SK-N-MC (cell line): ENCODE results near the gene SPAG7.

Experiments
- EZH2 ChIP-seq: fragments of 200-600 bp; sonication (generic); IDR thresholded peaks from one replicate; pipeline ENCODE4 v1.6.1; 2017; ENCODE audit warnings: antibody characterized with exemption
- POLR2AphosphoS5 ChIP-seq: IDR thresholded peaks from 2 replicates; pipeline ENCODE4 v1.6.1; 2012; ENCODE audit warnings: mild to moderate bottlenecking, low read depth, low read length, borderline replicate concordance

GRCh38 chr17:5003214-5003867 is 35.7 kb upstream of the SPAG7 start:
- no peak for TF ChIP-seq EZH2
- no peak for TF ChIP-seq POLR2AphosphoS5
